ENCODE data around the gene RANGAP1.

- TF ChIP-seq POLR2A (IDR thresholded peaks at IDR 0.05), result no peak
- no peak for TF ChIP-seq CTCF (IDR thresholded peaks at IDR 0.05)
These were observed 47.2 kb downstream of the RANGAP1 start for GRCh38 chr22:41238570-41239442.

Measured in lower leg skin (tissue), 3 donors.